HG02763 (cell line): ENCODE measurements around the gene FOXP3.

ENCODE experiments used
- ATAC-seq: cut with Tn5 transposase; IDR thresholded peaks from one replicate; pipeline ENCODE4 v1.9.1; 2021; ENCODE audit warnings: mild to moderate bottlenecking, moderate library complexity; ENCODE audit not compliant: unreplicated experiment

FOXP3 gene

GRCh38 chrX:49276207-49276606, 11.7 kb upstream of the FOXP3 start:
- no peak for ATAC-seq

DNA sequence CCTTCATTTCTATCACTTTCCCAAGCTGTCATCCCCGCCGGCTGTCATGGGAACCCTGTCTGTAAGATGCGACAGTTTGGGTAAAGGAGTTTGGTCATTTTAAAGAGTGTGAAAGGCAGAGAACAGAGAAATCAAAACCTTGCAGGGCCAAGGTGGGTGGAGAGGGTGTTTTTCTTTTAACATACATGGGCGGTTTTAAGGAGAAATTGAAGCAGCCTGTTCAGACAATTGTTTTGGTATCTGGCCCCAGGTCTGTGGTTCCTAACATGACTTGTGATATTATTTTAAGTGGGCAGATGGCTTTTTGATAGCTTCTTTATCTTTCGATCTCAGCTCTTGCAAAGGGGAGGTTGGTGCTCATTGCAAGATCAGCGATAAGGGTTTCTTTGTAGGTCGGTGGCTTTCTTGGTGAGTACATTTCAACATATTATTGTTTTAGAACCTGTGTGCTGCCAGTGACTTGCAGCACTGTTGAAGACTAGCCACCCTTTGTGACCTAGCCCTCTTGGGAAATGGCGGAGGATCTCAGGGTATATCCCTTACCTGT, 8.7 kb upstream of the FOXP3 start:
- ATAC-seq = no peak

- ATAC-seq = no peak
These were observed 7.9 kb upstream of the FOXP3 start for GRCh38 chrX:49272421-49272820.

GRCh38 chrX:49271341-49271740, 6.8 kb upstream of the FOXP3 start:
- ATAC-seq = no peak

- no peak for ATAC-seq
These were observed 5.9 kb upstream of the FOXP3 start for GRCh38 chrX:49270249-49270921.

GRCh38 chrX:49269767-49270248, 5.3 kb upstream of the FOXP3 start, which contains the start of gene PPP1R3F:
TSS of gene PPP1R3F (plus strand) at chrX:49269793. CDS start at chrX:49269870, 77 bp downstream.
- ATAC-seq = peak; percentile 22

DNA sequence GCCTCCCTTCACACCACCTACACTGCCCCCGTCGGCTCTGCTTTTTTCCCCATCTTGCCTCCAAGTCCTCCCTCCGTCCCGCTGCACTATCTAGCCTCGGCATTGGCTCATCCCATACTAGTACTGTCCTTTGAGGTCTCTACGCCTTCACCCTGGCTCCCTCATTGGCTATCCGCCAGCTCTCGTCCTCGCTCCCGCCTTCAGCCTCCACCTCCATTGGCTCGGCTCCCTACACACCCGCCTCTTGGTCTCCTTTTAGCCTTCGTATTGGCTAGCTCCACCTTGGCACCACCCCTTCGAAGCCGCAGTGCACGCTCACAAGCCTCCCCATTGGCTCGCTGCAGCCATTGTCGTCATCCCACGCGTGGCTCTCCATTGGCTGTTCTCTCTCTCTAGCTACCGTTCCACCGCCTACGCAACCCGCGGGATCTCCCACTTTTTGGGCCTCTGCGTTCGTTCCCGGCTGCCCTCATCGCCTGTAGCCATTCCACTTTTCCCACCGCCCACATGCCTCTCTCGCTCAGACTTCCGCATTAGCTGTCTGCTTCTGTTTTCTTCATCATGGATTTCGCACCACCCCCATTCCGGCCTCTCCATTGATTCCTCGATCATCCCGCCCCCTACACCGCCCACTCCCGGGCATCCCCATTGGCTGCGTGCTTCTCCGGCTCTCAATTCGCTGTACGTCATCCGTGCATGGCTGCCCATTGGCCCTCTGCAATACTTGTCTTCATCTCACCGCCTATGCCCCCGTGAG, 4.7 kb upstream of the FOXP3 start:
- ATAC-seq = peak; percentile 82

DNA sequence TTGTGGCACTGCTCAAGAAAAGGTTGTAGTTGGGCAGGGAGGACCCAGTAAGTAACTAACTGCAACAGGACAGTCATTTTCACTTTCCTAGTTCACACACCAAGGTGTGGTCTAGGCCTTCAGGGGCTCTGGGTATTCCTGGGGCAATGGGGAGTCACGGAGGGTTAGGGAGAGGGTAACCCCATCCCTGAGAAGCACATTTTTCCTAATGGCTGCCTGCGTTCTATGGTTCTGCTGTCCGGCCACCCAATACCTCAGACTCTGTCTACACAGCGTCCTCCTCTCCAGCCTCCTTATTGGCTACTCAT, 4.1 kb upstream of the FOXP3 start:
- ATAC-seq = no peak

DNA sequence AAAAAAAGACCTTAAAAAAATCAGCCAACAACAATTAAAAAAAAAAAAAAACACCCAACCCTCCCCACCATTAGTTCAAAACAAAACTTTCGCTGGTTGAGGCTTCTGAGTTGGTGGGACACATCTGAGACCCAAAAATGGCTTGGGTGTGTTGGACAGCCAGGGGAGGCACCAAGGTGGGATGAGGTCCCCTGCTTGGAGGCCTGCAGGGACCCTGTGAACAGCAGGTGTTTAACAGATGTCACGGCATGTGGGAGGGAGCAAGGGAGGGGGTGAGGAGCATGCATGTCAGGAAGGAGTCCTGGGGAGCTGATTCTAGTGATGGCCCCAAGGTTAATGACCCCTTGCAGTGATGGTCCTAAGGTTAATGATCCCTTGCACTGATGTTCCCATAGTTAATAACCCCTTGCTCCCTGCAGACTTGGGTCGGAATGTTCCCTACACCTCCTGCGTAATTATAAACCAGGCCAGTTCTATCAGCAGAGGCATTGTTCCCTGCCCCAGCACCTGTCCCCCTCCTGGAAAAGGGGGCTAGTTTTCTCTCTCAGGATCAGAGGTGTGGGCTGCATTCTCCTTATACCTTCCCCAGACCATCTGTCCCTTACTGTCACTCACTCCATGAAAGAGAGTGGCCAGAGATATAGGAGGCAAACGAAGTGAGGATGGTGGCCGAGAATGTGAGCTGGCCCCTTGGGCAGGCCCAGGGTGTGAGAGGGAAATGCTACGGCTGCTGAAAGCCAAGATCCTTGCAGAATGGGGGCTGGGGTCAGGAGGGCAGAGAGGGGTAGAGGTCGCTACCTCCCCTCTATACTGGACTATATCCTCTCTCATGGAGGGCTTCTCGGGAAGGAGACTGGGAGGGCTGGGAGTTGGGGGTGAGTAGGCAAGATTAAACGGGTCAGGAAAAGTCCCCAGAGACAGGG, 2.3 kb upstream of the FOXP3 start:
- no peak for ATAC-seq

- no peak for ATAC-seq
These were observed 879 bp downstream of the FOXP3 start for GRCh38 chrX:49263631-49264030.

DNA sequence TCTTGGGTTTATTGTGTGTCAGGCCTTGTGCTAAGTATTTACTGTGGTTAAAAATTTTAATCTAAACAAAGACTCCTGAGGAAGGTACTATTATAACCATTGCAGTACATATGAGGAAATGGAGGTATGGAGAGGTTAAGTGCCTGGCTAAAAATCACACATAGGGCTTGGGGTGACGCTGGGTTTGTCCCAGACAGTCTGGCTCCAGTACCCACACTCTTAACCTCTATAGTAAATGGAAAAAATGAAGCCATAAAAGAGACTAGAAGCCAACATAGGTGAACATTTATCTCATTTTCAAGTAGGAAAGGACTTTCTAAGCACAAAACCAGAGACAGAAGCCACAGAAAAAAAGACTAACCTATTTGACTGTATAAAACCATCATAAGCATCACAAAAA, 1.9 kb downstream of the FOXP3 start:
- ATAC-seq = no peak

DNA sequence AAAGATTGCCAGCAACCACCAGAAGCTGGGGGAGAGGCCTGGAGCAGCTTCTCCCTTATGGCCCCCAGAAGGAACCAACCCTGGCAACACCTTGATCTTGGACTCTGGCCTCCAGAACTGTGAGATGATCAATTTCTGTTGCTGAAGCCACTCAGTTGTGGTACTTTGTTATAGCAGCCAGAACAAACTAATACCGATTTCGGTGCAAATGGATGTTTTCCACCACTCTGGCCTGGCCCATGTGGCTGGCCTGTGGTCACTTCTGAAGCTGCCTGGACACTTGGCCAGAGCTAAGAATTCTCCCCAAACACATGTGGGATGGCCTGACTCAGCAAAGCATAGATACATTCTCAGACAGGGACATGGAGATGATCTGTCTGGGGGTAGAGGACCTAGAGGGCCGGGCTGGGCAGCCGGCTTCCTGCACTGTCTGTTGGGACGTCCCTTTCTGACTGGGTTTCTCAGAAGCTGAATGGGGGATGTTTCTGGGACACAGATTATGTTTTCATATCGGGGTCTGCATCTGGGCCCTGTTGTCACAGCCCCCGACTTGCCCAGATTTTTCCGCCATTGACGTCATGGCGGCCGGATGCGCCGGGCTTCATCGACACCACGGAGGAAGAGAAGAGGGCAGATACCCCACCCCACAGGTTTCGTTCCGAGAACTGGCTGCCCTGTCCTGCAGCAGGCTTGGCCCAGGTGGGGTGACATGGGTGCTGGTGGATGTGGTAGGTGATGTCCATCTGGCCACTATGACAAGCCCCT, 4.1 kb downstream of the FOXP3 start:
- ATAC-seq = no peak

- ATAC-seq = no peak
These were observed 5.8 kb downstream of the FOXP3 start for GRCh38 chrX:49258749-49259124.

DNA sequence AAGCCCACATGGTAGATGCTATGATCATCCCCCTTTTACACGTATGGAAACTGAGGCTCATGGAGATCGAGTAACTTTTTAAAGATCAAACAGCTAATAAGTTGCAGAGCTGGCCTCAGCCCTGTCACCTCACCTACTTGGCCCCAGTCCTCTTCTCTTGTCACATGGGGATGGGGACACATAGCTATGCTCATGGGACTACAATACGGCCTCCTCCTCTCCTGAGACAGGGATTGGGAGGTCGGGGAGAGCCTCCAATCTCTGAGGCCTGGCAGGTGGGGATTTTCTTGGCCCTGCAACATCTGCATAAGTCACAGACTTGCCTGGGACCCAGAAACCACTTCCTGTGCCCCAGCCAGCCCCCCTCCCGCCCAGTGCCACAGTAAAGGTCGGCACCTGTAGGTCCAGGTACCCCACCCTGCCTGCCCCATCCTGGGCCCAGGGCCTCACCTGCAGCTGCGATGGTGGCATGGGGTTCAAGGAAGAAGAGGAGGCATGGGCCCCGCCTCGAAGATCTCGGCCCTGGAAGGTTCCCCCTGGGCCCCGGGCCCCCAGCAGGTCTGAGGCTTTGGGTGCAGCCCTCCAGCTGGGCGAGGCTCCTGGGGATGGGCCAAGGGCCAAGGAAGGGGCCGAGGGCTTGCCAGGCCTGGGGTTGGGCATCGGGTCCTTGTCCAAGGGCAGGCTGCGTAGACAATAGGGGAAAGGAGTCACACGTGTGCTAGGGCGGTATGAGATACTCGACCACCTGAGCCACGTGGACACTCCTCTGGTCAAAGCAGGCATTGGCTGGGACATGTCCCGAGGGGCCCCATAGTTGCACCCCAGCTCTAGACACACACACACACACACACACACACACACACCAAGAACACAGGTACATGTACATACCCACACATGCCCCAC, 6.4 kb downstream of the FOXP3 start:
- no peak for ATAC-seq

DNA sequence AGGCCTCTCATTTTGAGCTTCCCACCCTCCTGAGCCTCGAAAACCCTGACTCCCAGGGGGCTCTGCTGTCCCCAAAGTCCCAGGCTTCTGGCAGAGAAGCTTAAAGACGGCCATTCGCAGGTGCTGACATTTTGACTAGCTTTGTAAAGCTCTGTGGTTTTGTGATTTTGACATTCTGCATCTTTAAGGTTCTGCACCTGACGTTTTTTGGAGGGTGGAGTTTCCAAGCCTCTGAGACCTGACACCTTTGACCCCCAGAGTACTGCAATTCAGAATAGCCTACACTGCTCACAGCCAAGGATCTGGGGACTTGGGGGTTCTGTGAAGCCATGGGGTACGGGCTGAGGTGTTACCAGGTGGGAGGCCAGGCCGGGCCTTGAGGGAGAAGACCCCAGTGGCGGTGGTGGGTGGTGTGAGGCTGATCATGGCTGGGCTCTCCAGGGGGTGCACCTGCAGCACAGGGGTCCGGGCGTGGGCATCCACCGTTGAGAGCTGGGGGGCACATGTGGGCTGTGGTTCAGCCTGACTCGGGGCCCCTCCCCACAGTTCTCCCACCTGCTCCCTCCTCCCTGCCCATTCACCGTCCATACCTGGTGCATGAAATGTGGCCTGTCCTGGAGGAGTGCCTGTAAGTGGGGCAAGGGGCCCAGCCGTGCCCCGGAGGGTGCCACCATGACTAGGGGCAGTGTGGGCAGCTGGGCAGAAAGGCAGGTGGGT, 7.3 kb downstream of the FOXP3 start:
- ATAC-seq = no peak

DNA sequence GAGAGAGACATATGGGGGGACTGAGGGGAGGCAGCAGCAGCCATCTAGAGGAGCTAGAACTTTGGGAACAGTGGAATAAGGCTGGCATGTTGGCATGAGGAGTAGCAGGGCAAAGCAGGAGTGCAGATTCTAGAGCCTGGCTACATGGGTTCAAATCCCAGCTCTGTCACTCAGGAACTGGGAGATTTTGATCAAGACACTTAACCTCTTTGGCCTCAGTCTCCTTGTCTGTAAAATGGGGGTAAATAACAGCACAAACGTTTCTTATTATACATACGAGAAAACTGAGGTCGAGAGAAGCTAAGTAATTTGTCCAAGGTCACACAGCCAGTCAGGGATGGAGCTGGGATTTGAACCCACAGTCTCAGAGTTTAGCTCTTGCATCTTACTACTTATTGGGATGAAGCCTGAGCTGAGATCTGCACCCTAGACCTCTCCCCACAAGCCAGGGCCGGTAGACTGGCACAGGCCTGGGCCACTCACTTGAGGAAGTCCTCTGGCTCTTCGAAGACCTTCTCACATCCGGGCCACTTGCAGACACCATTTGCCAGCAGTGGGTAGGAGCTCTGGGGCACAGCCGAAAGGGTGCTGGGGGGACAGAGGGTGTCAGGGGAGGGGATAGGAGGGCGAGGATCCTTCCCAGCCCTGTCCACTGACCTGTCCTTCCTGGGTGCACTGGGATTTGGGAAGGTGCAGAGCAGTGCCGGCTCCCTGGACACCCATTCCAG, 8.1 kb downstream of the FOXP3 start:
- no peak for ATAC-seq

- no peak for ATAC-seq
These were observed 9.9 kb downstream of the FOXP3 start for GRCh38 chrX:49254639-49255038.

DNA sequence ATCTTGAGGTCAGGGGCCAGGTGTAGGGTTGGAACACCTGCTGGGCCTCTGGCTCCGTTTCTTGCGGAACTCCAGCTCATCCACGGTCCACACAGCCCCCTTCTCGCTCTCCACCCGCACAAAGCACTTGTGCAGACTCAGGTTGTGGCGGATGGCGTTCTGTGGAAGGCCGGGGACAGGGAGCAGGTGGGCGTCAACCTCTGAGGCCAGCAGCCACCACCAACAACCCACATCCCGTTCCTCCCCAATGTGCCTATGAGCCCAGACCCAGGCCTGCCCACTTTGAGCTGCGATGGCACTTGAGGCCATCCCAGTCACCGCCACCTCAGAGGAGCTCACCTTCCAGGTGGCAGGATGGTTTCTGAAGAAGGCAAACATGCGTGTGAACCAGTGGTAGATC, 13.2 kb downstream of the FOXP3 start:
- ATAC-seq = no peak
